GM12878 (cell line): ENCODE results near the gene BSPRY. TPM values are rescaled to one million over a fixed set of nuclear protein-coding genes. Genes with fewer than 3 reads are reported as not detected.

ENCODE experiments used
- ATAC-seq: fragments of 200-7000 bp; cut with Tn5 transposase; 3 replicates; pipeline ENCODE4 v1.9.1; 2020; ENCODE audit warnings: mild to moderate bottlenecking, moderate library complexity
- BruUV-seq: library from RNA; stranded (reverse); fragments of 400-500 nt; replicated peaks from 2 replicates; lab custom pipeline; 2021; lab: Mats Ljungman, UMichigan
- CTCF ChIA-PET: fragments of 300-600 bp; sonication (Branson Sonifier 250); formaldehyde crosslinking; extraction: SDS; loops from one replicate; lab custom pipeline; 2021; ENCODE audit warnings: inconsistent platforms; lab: Yijun Ruan, JAX
- POLR2A ChIA-PET: fragments of 350-600 bp; formaldehyde crosslinking; extraction: SDS; loops from one replicate; lab custom pipeline; 2021; ENCODE audit warnings: inconsistent platforms; lab: Charles Lee
- RAD21 ChIA-PET: fragments of 300-600 bp; sonication (Branson Sonifier 250); formaldehyde crosslinking; loops from one replicate; lab custom pipeline; 2023; ENCODE audit warnings: antibody characterized with exemption; ENCODE audit not compliant: unreplicated experiment; lab: Charles Lee
- SMC1A ChIA-PET: fragments of 300-600 bp; sonication (Branson Sonifier 250); formaldehyde crosslinking; loops from one replicate; lab custom pipeline; 2023; ENCODE audit not compliant: unreplicated experiment, uncharacterized antibody; lab: Charles Lee
- DNase-seq: peaks from one replicate; pipeline ENCODE4 v3.0.0-alpha.2; 2011; ENCODE audit warnings: low read depth, low spot score
- FAIRE-seq: peaks from 3 replicates; lab custom pipeline; 2011; peaks lifted over from hg19 to GRCh38; lab: Jason Lieb, UNC
- H2AFZ ChIP-seq: 2 replicates; pipeline ENCODE4 v1.6.0; 2011; ENCODE audit warnings: low read depth, low read length, control low read depth; ENCODE audit not compliant: control insufficient read depth
- H3K27ac ChIP-seq: 2 replicates; pipeline ENCODE4 v1.5.1; 2011; ENCODE audit warnings: control low read depth; ENCODE audit not compliant: control insufficient read depth, insufficient read depth
- H3K27me3 ChIP-seq, 2 experiments: replicated peaks in 1 of 2; 2 replicates each; pipeline versions ENCODE4 v1.6.0 to v1.6.1; 2011; ENCODE audit warnings: low read length in 1 of 2; ENCODE audit not compliant: control insufficient read depth in 2 of 2, insufficient read depth in 2 of 2
- H3K36me3 ChIP-seq, 2 experiments: 2 replicates each; pipeline ENCODE4 v1.5.1; 2011; ENCODE audit warnings: low read length in 1 of 2; ENCODE audit not compliant: control insufficient read depth in 2 of 2, insufficient read depth in 2 of 2
- H3K4me1 ChIP-seq: 2 replicates; pipeline ENCODE4 v1.6.1; 2011; ENCODE audit warnings: mild to moderate bottlenecking, low read length, moderate library complexity, mixed read lengths; ENCODE audit not compliant: control insufficient read depth, insufficient read depth
- H3K4me2 ChIP-seq: 2 replicates; pipeline ENCODE4 v1.6.0; 2011; ENCODE audit warnings: control low read depth; ENCODE audit not compliant: control insufficient read depth, insufficient read depth
- H3K4me3 ChIP-seq: fragments of 200-600 bp; sonication (generic); 2 replicates; pipeline ENCODE4 v1.5.1; 2016
- H3K79me2 ChIP-seq: 2 replicates; pipeline ENCODE4 v1.6.0; 2011; ENCODE audit warnings: low read length; ENCODE audit not compliant: control insufficient read depth, insufficient read depth
- H3K9ac ChIP-seq: 2 replicates; pipeline ENCODE4 v1.8.0; 2011; ENCODE audit warnings: low read length, control low read depth, mixed read lengths; ENCODE audit not compliant: control insufficient read depth, insufficient read depth
- H3K9me3 ChIP-seq: replicated peaks from 3 replicates; pipeline ENCODE4 v1.5.1; 2011; ENCODE audit warnings: mild to moderate bottlenecking, low read length; ENCODE audit not compliant: control insufficient read depth, insufficient read depth
- H4K20me1 ChIP-seq: 2 replicates; pipeline ENCODE4 v1.6.0; 2011; ENCODE audit not compliant: control insufficient read depth, insufficient read depth
- CTCF ChIP-seq, 3 experiments: IDR thresholded peaks in 2 of 3; conservative IDR thresholded peaks in 1 of 3; 2 replicates each; pipeline ENCODE4 v1.5.1; 2011; ENCODE audit warnings: low read depth in 3 of 3, low read length in 3 of 3, mild to moderate bottlenecking in 3 of 3, control low read depth in 2 of 3, moderate library complexity in 2 of 3, inconsistent platforms in 1 of 3, mixed read lengths in 1 of 3; ENCODE audit not compliant: control insufficient read depth in 2 of 3, insufficient read depth in 1 of 3; ENCODE audit errors: extremely low read depth in 1 of 3
- IRF3 ChIP-seq: fragments of 450-650 bp; IDR thresholded peaks from 2 replicates; pipeline ENCODE4 v1.6.1; 2014; ENCODE audit warnings: mild to moderate bottlenecking
- PML ChIP-seq: IDR thresholded peaks from 2 replicates; pipeline ENCODE4 v1.6.1; 2012; ENCODE audit warnings: low read length, inconsistent platforms
- RBBP5 ChIP-seq: fragments of 200-600 bp; sonication (generic); conservative IDR thresholded peaks from 2 replicates; pipeline ENCODE4 v1.6.1; 2016
- WGBS: methylation state at CpG from one replicate; pipeline ENCODE4 v1.1.6; 2016; ENCODE audit warnings: low lambda C conversion rate; ENCODE audit not compliant: insufficient replicate concordance, insufficient coverage; ENCODE audit errors: missing lambda C conversion rate; 5-methylcytosine and 5-hydroxymethylcytosine counted together
- in situ Hi-C: fragments of 300-500 bp; cut with MboI; formaldehyde crosslinking; loops from 9 replicates; pipeline ENCODE4 v1.14.3; 2018; ENCODE audit warnings: mixed read lengths
- intact Hi-C: fragments of 100-400 bp; cut with micrococcal nuclease; formaldehyde crosslinking; loops from one replicate; pipeline ENCODE4 v1.14.2; 2022; ENCODE audit not compliant: unreplicated experiment
- polyA plus RNA-seq, 11 experiments: library from polyadenylated mRNA; depleted of rRNA in 4 of 11; unstranded in 6 of 11; stranded (reverse) in 5 of 11; fragments of >200 nt; fragmentation: Nextera tagmentation in 4 of 11; fragmentation: Illumina TruSeq in 1 of 11; extraction: Ambion mirVana in 4 of 11; extraction: Trizol in 1 of 11; gene quantifications; 1 replicate in 1 of 11; 2 replicates in 10 of 11; pipeline versions ENCODE4 v1.2.1 to v1.2.3, GENCODE V29; 2011 to 2016; ENCODE audit warnings: inconsistent platforms in 2 of 11, missing spikeins in 2 of 11, low read depth in 1 of 11
- total RNA-seq, 4 experiments: library from RNA; depleted of rRNA in 3 of 4; stranded (reverse); fragments of >200 nt in 3 of 4; fragmentation: Illumina TruSeq in 1 of 4; extraction: Trizol in 1 of 4; gene quantifications; 2 replicates each; pipeline versions ENCODE4 v1.2.1 to v1.2.3, GENCODE V29; 2013 to 2021

BSPRY gene
- total and polyA plus RNA-seq, 10 of the 15 experiments (the other 5 are each of a cell fraction or from before 2014, with no cell fraction given), result 0.45 to 6.3 (median 4.1) TPM

GRCh38 chr9:113398796-113399195, 49.5 kb downstream of the BSPRY start:
- DNase-seq (no peak), FAIRE-seq (no peak), ATAC-seq (no peak)
- Histone ChIP-seq H3K4me1 (no peaks in the 10 kb centered on the region), H4K20me1 (no peaks in the 10 kb centered on the region), H3K9ac (no peak overlapping the region; the same call in 1 of the 2 replicates), H3K36me3 (no peaks in the 10 kb centered on the region), H3K27ac (no peak overlapping the region), H3K27me3 (no peaks in the 10 kb centered on the region), H3K9me3 (no peaks in the 10 kb centered on the region), H3K79me2 (no peaks in the 10 kb centered on the region; the same call in 1 of the 2 replicates), H3K4me3 (no peak overlapping the region), H3K4me2 (no peak overlapping the region), H2AFZ (no peak overlapping the region)
- 86% methylated on average over 5 of the region's 5 CpGs for WGBS
- ChIA-PET CTCF (interaction anchor here (0.8 to 9.2 kb wide), 8 partner anchors 11 to 124 kb away, joined by 3 to 96 read pairs (median 4); partner anchors contain the start of genes C9orf43, CDC26, HDHD3 and POLE3), SMC1A (interaction anchor here (0.8 to 3.8 kb wide), 4 partner anchors 11 to 124 kb away, joined by 3 to 12 read pairs (median 6); partner anchors contain the start of genes C9orf43, CDC26, HDHD3 and POLE3), POLR2A (interaction anchor here (0.6 to 2.8 kb wide), 5 partner anchors 11 to 168 kb away, joined by 3 to 12 read pairs (median 3); partner anchors contain the start of genes CDC26 and HDHD3), RAD21 (interaction anchor here (1.7 kb wide), 1 partner anchor 259 kb away, joined by 5 read pairs; no protein-coding TSS in a partner anchor)
- TF ChIP-seq RBBP5 (no peak), PML (no peak), CTCF (IDR thresholded peaks at IDR 0.05 in 2 of 3, conservative IDR thresholded peaks at IDR 0.05 in 1 of 3; ENCODE audit: control insufficient read depth in 2 of 3, extremely low read depth in 1 of 3, insufficient read depth in 1 of 3, low read depth in 3 of 3, low read length in 3 of 3) (no peak), IRF3 (no peak)
- intact Hi-C loops (no loop called here), in situ Hi-C loops (no loop called here)
- no TSS peak for BruUV-seq
